GM19455 (cell line): Measurements from ENCODE around the gene FHIT.
"Not testable (repeated sequence)": the region's sequence is repeated elsewhere in the genome, so short reads cannot be mapped to it uniquely, and the experiment has no call there.

Experiments
- ATAC-seq: cut with Tn5 transposase; IDR thresholded peaks from one replicate; pipeline ENCODE4 v1.9.1; 2021; ENCODE audit not compliant: unreplicated experiment

Gene FHIT

GRCh38 chr3:60585918-60586317, 665.3 kb downstream of the FHIT start:
- ATAC-seq, result no peak

DNA sequence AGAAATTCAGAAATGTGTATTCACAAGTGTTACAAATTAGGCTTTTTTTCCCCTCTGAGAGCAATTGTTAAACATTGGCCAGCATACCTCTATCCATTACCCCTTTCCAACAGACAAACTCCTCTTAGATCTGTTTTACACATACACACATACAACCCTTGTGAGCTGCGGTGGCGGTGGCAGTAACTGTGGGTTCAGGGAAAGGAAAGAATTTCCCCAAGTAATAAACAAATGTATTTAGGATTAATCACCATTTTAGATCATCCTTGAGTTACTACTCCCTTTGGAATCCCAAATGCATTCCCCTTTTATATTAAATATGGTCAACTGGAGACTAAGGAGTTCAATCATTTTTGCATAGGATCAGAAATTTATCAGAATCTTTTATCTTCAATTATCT, 667.0 kb downstream of the FHIT start:
- ATAC-seq, result no peak

GRCh38 chr3:60582288-60582687, 669.0 kb downstream of the FHIT start:
- no peak for ATAC-seq

- ATAC-seq, result no peak
Observed at GRCh38 chr3:60580809-60581208, 670.4 kb downstream of the FHIT start.

DNA sequence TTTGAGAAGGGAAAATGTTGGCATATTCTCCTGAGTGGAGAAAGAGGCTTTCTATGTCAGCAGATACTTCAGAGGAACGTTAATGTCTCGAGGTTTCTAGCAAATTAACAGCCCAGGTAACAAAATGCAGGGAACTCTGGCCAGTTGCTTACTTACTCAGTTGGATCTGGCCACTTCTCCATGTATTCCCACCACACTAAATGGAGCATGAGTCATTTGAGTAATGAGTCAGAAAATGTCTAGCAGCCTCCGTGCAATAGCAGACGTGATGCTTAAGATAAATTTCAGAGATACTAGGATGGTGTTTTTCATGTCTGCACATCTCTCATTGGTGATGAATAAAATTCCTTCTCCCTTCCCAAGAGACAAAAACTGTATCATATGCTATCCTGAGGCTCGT, 671.5 kb downstream of the FHIT start:
- ATAC-seq, result no peak

DNA sequence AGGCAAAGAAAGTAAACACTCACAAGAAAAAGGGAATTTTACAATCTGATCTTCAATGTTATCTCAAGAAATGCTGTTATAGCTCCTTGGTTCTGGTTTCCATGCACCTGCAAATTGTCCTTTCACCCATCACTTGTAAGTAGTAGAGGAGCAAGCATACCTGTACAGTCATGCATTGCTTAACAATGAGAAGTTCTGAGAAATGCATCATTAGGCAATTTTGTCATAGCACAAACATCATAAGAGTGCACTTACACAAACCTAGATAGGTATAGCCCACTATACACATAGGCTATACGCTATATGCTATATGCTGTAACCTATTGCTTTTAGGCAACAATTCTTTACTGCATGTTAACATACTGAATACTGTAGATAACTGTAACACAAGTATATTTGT, 672.3 kb downstream of the FHIT start:
- no peak for ATAC-seq

GRCh38 chr3:60577601-60578000, 673.7 kb downstream of the FHIT start:
- no peak for ATAC-seq

DNA sequence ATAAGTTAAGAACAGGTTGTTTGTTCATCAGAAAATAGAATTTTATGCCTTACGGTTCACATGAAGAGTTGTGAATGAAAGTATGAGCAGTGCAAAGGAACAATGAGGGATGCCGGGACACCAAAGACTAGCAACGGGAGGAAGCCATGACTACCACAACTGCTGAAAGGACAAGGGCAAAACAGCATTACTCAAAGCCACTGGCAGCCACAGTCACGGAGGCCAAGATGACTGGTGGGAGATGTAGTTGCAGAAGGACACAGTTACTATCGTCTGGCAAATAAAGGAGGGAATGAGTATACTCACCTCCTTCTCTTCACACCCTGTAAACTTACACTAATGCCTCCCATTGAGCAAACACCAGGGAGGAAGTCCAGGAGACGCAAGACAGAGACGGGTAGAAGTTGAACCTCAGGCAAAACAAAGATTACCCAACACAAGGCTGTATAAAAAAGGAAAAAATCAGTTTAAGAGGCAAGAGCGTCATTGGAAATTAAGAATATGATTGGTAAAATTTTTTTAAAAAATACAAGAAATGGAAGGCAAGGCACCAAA, 675.5 kb downstream of the FHIT start:
- no peak for ATAC-seq

DNA sequence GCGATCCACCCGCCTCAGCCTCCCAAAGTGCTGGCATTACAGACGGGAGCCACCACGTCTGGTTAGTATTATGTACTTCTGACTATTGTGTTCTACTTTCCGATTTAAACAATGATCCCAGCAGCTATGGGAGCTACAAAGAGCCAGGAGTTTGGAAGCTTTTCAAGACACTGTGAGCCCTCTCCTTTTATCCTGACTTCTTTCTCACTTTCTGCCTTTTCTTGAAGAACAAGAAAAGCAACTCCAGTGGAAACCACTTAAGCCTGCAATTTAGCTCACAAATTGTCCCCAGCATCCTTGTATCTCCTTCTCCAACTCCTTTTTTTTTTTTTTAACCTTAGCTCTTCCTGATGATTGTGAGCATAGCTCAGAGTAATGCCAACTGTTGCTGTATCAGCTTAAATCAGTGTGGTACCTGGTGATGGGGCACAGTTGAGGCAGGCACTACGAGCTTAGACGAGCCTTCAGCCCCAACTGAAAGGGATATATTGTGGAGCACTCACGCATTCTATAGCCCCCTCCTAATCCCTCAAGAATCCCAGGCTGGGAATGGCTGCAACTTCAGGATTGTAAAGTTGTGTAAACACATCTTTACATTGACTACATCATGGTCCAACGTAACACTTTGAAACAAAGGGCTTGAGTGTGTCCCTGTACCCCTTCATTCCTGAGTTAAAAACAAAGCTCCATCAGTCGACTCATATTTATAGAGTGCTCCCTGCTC, 677.0 kb downstream of the FHIT start:
- ATAC-seq, result no peak

- no peak for ATAC-seq
Observed at GRCh38 chr3:60573494-60573893, 677.8 kb downstream of the FHIT start.

GRCh38 chr3:60571511-60571910, 679.7 kb downstream of the FHIT start:
- no peak for ATAC-seq

DNA sequence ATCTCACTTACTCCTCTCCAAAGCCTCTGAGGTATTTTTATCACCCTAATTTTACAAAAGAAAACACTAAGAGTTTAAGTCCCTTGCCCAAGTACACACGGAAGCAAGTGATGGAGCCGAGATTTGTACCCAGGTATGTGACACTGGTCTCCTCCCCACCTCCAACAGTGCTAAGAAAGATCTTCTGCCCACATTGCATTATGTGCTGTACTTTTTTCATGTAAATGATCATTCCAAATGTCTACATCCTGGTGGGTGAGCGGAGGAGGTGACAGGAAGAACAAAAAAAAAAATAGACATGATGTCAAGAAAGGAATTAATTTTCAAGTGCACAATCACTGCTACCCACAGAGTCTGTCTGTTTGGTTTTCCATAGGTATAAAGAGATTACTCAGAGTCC, 694.1 kb downstream of the FHIT start:
- no peak for ATAC-seq

- peak; percentile 95 for ATAC-seq
Observed at GRCh38 chr3:60555686-60556354, 695.4 kb downstream of the FHIT start.

GRCh38 chr3:60553144-60553543, 698.1 kb downstream of the FHIT start:
- ATAC-seq, result no peak

- no peak for ATAC-seq
Observed at GRCh38 chr3:60552581-60552980, 698.7 kb downstream of the FHIT start.

DNA sequence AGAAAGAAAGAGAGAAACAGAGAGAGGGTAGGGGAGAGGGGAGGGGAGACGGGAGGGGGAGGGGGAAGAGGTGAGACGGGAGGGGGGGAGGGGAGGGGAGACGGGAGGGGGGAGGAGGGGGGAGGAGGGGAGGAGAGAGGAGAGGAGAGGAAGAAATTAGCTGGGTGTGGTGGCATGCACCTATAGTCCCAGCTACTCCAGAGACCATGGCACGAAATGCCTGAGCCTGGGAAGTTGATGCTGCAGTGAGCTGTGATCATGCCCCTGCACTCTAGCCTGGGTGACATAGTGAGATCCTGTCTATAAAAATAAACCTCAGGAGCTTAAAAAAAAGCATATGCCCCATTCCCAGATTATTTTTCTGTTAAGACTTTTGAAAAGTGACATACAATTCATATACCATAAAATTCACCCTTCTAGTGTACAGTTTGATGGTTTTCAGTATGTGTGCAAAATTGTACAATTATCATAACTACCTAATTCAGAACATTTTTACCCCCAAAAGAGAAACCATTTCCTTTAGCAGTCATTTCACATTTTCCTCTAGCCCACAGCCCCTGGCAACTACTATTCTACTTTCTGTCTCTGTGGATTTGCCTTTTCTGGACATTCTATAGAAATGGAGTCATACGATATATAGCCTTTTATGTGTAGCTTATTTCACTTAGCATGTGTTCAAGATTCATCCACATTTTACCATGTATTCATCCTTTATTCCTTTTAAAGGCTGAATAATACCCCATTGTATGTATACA, 699.6 kb downstream of the FHIT start:
- no peak for ATAC-seq

GRCh38 chr3:60549863-60550262, 701.4 kb downstream of the FHIT start:
- ATAC-seq, result no peak

DNA sequence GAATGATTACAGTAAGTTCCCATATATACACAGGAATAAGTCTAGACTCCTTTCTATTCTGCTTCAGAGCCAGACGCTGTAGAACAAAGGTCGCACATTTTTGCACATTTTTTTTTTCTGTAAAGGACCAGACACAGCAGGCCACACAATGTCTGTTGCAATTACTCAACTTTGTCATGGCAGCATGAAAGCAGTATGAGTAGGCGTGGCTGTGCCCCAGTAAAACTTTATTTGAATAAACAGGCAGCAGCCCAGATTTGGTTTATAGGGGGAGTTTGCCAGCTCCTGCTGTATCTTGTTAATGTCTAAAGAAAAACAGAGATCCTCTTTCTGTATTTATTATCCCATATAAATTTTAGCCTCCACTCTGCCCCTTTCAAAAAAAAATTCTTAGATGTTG, 708.3 kb downstream of the FHIT start:
- no peak for ATAC-seq

GRCh38 chr3:60539394-60539793, 711.9 kb downstream of the FHIT start:
- ATAC-seq, result not testable (repeated sequence)

DNA sequence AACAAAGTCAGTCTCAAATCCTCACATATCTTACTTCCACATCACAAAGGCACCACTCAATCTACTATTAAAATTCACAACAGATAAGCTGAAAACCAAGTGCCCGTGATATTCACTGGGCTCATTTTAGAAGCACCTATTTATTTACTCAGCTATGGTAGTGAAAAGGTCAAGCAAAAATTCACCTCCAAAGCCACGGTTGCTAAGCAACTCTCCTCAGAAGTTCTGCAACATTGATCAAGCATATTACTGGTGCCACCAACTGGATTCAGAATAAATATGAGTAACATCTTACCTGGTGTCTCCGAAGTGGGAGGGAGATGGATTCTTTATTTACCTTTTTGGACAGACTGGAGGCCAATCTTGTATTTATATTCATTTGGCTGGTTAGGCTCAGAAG, 714.8 kb downstream of the FHIT start:
- no peak for ATAC-seq

DNA sequence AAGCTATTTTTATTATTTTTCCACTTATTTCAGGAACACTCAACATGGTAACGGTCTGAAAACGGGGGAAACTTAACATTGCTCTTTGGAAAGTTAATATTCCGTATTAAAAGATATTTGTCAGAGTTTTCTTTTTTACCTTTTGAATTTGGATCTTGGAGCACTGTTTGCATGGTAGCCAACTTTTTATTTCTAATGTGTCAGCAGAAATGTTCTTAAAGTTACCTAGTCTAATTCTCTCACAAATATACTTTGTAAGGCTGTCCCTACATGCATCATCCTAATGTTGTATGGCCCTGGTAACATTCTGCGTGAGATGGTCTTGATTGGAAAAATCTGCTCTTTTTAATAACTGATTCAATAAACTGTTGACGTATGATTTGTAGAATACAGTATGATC, 719.5 kb downstream of the FHIT start:
- no peak for ATAC-seq

- no peak for ATAC-seq
Observed at GRCh38 chr3:60528651-60529050, 722.6 kb downstream of the FHIT start.
